ENCODE measurements around the gene CDC42BPB.

GRCh38 chr14:103055695-103056094, 1.7 kb downstream of the CDC42BPB start:
- no peak for TF ChIP-seq CTCF (IDR thresholded peaks at IDR 0.05)
- no peak for TF ChIP-seq POLR2A (IDR thresholded peaks at IDR 0.05)
